Right ventricle myocardium inferior (tissue), 1 donor: ENCODE measurements around the gene AHI1. TPM values are rescaled to one million over a fixed set of nuclear protein-coding genes. Genes with fewer than 3 reads are reported as not detected.
A peak's percentile ranks its signal among the peaks of the same experiment; 100 is the strongest.

Source experiments
- ATAC-seq: fragments of 200-7000 bp; cut with Tn5 transposase; one replicate; pipeline ENCODE4 v1.9.1; 2020; ENCODE audit warnings: mild to moderate bottlenecking, moderate library complexity
- DNase-seq: peaks from one replicate; pipeline ENCODE4 v3.0.0; 2021; ENCODE audit errors: missing footprints
- intact Hi-C: fragments of 100-400 bp; cut with DNase I; formaldehyde crosslinking; loops from one replicate; pipeline ENCODE4 v1.11.0; 2022
- total RNA-seq: library from RNA; stranded (reverse); fragmentation: NEBNext Ultra II Directional; extraction: Animal tissue kit (Norgen Biotek cat#: 25700); gene quantifications from one replicate; pipeline ENCODE4 v1.2.1, GENCODE V29; 2021
- donor health status: DM: no; HTN: yes; CAD: no; lungs with severe emphysema.

AHI1 gene
- total RNA-seq, 1 donor from 2014 or later = 9.2 TPM

DNA sequence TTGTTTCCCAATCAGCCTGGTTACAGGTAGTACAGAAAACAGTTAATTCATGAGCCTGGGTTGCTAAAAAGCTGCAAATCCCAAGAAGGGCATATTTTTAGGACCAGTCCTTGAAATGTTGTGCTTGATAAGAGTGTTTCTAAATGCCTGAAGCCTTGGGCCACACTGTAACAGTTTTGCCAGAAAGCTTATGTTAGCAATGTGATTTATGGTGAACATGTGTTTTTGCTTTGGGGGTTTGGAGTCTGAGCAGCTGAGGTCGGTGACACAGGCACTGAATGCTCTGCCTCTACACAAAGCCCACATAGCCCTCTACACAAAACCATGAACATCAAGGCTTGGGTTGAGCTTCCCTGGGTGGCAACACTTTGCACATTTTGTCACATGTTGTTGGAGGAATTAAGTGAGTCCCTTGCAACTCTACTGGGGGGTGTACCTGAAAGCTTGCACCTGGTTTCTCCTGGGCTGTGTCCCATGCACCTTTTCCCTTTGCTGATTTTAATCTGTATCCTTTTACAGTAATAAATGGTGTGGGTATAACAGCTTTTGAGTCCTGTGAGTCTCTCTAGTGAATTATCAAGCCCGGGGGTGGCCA, 22.2 kb downstream of the AHI1 start:
- no peak for DNase-seq
- ATAC-seq = no peak
- intact Hi-C loops = no loop called here

DNA sequence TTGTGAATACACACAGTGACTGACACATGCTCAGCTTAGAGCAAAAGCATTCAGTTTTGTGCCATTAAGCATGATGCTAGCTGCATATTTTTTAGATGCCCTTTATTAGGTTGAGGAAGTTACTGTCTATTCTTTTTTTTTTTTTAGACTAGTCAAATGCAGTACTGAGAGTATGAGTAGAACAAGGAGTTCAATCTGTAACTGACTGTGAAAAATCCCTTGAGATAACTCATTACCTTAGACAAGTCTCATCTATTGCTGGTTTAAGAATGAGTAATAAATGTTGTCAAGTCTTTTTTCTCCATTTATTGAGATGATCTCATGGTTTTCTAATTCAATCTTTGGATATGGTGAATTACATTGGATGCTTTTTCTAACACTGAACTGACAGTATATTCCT, 23.2 kb downstream of the AHI1 start:
- DNase-seq = no peak
- no peak for ATAC-seq
- intact Hi-C loops = no loop called here

DNA sequence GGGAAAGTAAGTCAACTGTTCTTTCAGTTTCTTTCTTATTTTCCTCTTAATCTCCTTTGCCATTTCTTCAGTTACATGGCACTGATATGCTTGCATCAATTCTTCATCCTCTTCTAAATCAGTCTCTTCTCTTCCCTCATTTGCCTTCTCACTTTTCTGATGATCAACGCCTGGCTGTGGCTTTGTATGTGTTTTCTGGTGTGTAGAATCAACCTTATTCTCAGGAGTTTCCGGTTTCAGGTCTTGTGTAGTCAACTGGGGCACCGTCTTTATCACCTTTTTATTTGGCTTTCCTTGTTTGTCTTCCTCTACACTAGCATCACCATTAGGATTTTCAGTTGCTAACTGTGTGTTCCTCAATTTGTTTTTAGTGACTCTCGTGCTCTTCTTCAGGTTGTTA, 31.6 kb downstream of the AHI1 start:
- DNase-seq (no peak), ATAC-seq (no peak)
- intact Hi-C loops = no loop called here

DNA sequence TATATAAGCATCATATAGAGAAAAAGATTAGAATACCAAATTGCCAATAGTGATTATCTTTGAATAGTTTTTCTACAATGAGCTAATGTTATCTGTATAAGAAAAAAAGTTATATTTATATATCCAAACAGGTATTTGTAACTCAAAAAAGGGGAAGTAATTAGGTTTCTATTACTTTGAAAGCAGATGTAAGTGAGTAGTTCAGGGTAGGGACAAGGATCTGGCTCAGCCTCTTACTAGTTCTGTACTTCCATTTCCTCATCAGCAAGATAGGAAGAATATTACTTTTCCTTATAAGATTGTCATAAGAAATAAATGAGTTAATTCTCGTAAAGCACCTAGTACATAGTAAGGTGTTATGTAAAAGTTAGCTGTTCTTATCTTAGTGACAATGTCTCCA, 32.2 kb downstream of the AHI1 start:
- no peak for DNase-seq
- intact Hi-C loops = no loop called here
- ATAC-seq = no peak

DNA sequence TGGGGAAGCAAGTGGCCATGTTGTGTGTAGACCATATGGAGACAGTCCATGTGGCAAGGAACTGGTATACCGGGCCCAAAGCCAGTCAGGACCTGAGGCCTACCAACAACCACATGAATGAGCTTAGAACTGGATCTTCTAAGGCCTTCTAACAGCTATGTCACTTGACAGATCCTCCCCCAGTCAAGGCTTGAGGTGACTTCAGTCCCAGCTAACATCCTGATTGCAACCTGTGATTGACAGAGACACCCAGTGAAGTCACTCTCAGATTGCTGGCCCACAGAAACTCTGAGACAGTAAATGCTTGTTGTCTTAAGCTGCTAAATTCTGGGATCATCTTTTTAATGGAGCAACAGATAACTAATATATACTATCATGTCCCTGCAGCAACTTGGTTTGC, 32.9 kb downstream of the AHI1 start:
- intact Hi-C loops = no loop called here
- ATAC-seq = no peak
- DNase-seq = no peak

DNA sequence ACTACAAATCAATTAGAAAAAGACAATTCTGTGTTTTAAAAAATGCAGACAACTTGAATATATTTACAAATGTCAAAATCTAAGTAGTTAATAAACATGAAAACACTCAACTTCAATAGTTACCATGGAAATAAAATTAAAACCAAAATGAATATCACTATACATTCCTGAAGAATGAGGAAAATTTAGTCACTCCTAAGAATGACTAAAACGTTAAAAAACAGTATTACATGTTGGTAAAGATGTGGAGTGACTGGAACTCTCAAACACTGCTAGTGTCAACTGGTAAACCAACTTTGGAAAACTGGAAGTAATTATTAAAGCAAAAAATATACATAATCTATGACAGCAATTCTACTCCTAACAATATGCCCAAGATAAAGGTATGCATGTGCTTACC, 36.3 kb downstream of the AHI1 start:
- ATAC-seq (no peak), DNase-seq (no peak)
- intact Hi-C loops = no loop called here

DNA sequence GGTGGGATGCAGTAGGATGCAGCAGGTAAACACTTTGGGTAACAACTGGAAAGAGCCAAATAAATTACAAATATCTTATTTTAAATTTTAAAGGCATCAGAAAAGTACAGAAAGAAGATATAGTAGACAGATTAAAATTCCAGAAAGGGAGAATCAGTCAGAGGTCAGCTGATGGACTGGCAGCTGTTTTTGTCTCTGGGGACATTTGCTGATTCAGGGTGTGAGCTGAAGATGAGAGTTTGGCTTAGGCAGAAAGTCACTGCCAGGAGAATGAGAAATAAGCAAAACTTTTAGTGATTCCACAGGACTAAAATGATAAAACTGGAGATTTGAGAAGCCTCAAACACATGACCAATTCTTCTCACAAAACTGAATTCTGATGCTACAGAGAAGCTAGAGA, 39.5 kb downstream of the AHI1 start:
- DNase-seq (no peak), ATAC-seq (no peak)
- intact Hi-C loops = no loop called here

DNA sequence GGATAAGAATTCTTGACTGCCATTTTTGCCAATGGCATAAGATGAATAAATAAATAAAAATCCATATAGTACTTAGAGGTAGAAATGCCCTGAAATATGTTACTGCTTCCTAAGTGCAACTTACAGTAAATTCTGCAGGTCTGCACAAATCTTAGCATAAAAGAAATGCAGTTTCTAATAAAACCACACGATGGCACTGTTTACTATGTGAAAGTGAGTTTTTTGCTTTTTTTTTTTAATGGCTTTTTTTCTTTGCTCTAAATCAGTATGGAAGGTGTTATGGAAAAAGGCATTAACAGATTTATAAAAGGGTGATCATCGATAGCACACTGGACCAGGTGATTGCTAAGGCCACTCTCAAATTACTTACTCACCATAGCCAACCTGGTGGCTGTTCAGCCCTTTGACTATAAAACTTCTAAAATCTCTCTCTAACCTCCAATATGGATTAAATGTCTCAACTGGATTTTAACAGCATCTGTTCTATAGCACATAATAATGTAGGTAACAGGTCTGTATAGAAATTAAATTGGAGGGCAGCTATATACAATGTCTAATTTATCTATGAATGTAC, 45.8 kb downstream of the AHI1 start:
- DNase-seq (no peak), ATAC-seq (no peak)
- intact Hi-C loops = no loop called here

DNA sequence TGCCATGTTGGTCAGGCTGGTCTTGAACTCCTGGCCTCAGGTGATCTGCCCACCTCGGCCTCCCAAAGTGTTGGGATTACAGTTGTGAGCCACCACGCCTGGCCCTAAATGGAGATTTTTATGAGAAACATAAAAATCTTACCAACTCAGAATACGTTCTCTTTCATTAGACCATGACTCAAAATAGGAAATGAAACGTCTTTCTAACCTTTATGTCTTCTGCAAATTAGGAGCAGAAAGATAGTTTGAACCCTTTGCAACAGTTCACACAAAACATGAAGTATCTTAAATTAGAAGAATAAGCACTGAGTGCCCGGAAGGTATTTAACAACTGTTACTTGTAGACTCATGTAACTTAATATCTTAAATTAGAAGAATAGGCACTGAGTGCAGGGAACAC, 48.3 kb downstream of the AHI1 start:
- intact Hi-C loops = no loop called here
- ATAC-seq = no peak
- DNase-seq = no peak

DNA sequence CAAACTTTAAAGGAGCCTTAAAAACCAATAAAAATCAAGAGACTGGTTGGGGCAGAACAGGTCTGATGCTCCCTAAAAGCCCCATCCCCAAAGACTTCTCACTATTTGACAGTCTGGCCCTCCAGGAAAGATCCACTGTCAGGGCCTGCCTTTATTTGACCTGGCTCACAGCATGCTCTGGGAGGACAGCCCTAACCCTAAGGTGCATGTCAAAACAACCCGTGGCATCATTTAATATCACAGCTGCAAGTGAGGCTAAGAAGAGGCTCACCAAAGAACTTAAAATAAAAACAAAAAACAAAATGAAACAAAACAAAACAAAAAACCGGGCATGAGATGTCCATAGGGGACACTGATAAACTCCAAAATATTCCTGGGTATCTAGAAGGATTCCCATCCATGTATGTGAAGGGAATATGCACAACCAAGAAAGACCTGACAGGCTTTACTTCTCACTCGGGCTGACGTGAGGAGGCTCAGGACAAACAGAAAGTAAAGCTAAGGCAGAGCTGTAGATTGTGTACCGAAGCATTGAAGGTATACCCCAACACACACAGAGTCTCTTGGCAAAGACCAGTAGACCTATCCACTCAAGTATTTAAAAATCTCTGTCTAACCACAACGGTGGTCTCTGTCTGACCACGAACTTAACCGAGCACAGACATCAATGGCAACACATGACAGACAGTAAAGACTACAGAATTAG, 57.3 kb downstream of the AHI1 start:
- no peak for ATAC-seq
- intact Hi-C loops = no loop called here
- DNase-seq = no peak

DNA sequence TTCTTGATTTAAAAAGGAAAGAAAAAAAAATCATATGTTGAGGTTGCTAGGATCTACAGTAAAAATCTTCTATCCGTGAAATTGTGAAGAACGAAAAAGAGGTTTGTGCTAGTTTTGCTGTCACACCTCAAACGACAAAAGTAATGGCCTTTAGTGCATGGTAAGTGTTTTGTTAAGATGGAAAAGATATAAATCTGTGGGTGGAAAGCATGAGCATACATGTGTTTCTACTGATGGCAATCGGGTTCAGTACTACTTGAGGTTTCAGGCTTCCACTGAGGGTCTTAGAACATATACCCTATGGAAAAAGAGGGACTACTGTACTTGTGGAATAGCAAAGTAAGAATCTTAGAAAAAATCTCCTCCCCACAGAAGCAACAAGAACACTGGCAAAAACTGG, 58.0 kb downstream of the AHI1 start:
- no peak for ATAC-seq
- intact Hi-C loops = no loop called here
- DNase-seq = no peak

DNA sequence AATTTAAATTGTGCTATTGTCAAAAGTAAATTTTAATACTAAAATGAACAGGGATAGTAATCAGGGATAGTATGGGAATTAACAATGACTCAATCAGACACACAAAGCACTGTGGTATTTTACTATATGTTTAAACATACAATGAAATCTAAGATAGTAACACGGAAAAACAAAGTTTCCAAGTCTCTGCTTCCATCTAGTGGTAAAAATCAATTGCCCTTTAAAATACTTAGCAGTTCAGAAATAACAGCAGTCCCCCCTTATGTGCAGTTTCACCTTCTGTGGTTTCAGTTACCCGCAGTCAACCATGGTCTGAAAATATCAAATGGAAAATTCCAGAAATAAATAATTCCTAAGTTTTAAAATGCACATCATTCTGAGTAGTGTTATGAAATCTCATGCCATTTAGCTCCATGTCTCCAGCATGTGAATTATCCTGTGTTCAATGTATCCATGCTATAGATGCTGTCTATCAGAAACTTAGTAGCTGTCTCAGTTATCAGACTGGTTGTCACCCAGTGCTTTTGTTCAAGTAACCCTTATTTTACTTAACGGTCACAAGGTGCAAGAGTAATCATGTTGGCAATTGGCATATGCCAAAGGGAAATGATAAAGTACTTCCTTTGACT, 58.5 kb downstream of the AHI1 start:
- intact Hi-C loops = no loop called here
- ATAC-seq = no peak

DNA sequence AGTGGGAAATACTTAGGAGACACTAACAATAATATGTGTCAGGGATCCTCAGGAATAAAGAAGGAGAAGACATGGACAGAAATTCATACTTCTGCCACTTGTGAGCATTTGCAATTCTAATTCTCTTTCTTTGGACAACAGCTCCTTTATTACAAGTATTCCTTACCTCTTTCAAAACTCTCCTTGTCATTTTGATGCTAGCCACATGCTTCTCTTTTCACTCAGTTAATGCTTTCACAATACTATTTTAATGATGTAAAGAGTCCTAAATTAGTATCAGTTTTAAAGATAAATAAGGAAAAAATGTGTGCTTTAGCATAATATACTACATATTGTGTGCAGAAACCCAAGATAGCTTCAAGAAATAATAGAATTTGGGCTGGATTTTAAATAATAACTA, 62.5 kb downstream of the AHI1 start:
- DNase-seq (no peak), ATAC-seq (no peak)
- intact Hi-C loops = no loop called here

More for the DNA sequence above, 58.5 kb downstream of the AHI1 start:
- no peak for DNase-seq

DNA sequence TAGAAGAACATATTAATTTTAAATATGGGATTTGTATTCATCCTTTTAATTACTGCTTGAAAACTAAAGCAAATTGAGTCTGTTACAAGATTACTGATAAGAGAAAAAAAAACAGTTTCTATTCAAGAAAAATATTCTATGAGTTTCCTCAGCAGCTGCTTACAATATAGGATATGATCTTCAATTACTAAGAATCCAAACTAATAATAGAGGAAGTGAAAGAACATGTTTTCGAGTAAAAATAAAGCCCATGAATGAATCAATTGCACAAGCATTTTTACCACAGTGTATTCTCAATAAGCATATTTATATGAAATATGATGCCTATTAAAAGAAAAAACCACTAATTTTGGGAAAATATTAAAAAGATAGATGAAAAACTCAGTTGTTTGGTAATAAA, 63.4 kb downstream of the AHI1 start:
- no peak for ATAC-seq
- DNase-seq = no peak
- intact Hi-C loops = no loop called here

DNA sequence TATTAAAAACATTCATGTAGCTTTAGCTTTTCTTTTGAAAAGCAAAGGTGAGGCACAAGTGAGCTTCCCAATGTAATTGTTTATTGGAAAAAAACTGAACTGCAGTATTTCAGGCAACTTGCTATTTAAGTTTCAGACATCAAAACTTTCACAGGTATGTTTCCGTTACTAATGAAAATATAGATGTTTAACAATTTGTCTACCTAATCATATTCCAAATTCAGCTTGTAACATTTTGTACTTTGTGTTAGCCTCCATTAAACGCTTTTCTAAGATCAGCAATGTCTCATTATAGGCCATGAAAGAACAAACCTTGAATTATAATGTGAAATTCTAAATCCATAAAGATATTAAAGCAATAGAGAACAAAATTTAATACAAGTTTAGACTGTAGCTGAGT, 69.5 kb downstream of the AHI1 start:
- DNase-seq (no peak), ATAC-seq (no peak)
- intact Hi-C loops = no loop called here

DNA sequence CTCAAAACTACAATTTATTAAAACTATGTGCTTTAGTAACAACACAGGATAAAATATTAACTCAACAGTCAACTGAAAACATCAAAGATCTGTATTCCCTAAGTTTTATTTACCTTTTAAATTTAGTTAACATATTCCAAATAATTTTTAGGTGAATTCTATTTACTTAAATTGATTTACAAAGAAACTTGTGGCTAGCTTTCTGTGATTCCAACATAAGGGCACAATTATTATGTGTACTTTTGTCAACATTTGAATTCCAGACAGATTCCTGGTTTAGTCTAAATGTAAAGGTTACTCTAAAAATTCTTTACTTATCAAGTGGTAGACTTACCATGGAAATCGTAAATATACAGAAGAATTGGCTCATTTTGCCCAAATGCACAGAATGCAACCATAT, 70.7 kb downstream of the AHI1 start:
- ATAC-seq (no peak), DNase-seq (no peak)
- intact Hi-C loops = no loop called here

DNA sequence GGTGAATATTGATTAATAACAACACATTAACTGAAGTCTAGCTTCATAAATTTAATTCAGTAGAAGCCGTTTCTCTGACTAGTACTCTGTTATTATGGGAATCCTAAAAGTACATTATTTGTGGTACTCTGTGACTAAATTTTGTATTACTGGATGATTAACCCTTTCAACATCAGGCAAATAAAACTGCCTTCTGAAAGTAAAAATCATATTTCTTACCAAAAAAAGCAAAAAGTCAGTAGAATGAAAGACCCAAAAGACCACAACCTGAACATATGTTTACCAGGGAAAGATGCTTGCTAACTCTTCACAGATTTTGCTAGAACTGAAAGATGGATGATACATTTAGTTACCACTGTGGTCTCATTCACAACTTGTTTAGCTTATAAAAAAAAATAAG, 73.2 kb downstream of the AHI1 start:
- DNase-seq (no peak), ATAC-seq (no peak)
- intact Hi-C loops = loop anchor here (2.0 kb wide), 1 partner anchor 280 kb away; no protein-coding TSS in a partner anchor

DNA sequence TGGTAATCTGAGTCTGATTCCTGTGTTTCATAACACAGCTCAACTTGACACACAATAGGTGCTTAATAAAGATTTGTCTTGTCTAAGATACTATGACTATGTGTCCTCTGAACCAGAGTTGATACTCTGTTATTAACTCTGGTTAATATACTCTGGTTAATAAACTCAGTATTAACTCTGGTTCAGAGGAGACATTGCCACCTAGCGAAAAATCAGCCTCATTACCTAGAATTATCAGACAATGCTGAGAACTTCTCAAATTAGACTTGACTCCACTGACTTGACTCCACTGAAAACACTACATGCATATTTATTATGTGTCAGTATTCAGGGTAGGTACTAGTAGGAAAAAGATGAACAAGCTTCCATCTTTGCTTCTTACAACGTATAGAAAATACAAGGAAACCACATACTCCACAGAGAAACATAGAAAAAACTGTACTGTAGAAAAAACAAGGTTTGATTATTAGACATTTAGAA, 73.9 kb downstream of the AHI1 start:
- DNase-seq = no peak
- ATAC-seq = peak; percentile 42
- intact Hi-C loops = loop anchor here (2.0 kb wide), 1 partner anchor 279 kb away; no protein-coding TSS in a partner anchor

DNA sequence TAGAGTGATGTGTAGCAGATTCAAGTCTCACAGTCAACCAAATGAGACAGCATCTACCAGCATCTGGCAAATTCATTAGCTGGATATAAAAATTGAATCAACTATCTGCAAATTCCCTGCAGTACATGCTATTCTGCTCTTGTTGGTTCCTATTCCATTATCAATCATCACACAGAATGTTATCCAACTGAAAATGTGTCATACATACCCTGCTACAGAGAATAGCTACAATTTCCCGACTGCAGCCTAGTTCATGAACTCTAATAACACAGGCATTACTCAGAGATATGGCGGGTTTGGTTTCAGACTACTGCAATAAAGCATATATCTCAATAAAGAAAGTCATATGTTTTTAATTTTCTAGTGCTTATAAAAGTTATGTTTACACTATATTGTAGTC, 78.4 kb downstream of the AHI1 start:
- DNase-seq (no peak), ATAC-seq (no peak)
- intact Hi-C loops = no loop called here
